ENCODE data around the gene RBM17.

- TF ChIP-seq POLR2A (IDR thresholded peaks at IDR 0.05; ENCODE audit: borderline replicate concordance, extremely low read depth, insufficient read depth, insufficient read length) (no peak), RAD21 (IDR thresholded peaks at IDR 0.05; ENCODE audit: low read depth) (no peak), POLR2AphosphoS5 (IDR thresholded peaks at IDR 0.05; ENCODE audit: low read depth, low read length) (no peak), ZFX (IDR thresholded peaks at IDR 0.05) (no peak), CTCF (IDR thresholded peaks at IDR 0.05 in 2 of 3, conservative IDR thresholded peaks at IDR 0.05 in 1 of 3; ENCODE audit: borderline replicate concordance in 1 of 3, insufficient read depth in 1 of 3, low read depth in 2 of 3, low read length in 2 of 3) (no peak), ZNF274 (IDR thresholded peaks at IDR 0.05; ENCODE audit: low read depth, low read length) (no peak)
Measured at GRCh38 chr10:6045314-6045848, 43.5 kb upstream of the RBM17 start.

Measured in HCT116 (cell line).